ENCODE results near the gene TMEM183A.
"Not testable (repeated sequence)": the region's sequence is repeated elsewhere in the genome, so short reads cannot be mapped to it uniquely, and the experiment has no call there.

Gene TMEM183A

DNA sequence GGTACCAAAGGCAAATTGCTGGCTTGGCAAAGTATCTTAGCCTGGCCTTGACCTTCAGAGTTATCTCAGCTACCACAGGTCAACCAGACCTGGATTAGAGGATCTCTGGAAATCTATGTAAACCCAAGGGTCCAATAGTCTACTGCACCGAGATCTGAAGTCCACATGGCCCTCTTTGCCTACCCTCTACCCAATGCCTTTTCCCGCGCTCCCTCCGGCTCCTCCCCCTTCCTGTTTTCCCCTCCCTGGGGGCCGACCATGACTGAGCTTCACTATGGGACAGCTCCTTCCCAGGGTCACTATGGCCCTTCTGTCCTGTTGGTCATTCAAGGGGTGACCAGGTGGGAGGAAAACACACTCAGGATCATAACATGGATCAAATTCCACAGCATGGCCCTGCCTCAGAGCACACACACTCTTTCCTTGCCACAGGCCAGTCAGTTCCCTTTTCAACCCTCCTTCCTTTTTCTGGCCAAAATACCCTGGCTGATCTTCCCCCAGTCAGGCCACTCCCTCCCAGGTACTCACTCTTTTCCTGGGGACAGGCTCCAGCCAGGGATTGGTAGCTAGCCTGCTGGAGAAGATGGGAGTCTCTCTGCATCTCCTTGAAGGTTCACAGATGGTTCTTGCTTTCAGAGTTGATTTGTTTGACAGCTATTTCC lies 19.1 kb upstream of the TMEM183A start:
- no peak for DNase-seq (ENCODE audit: low read depth)

DNA sequence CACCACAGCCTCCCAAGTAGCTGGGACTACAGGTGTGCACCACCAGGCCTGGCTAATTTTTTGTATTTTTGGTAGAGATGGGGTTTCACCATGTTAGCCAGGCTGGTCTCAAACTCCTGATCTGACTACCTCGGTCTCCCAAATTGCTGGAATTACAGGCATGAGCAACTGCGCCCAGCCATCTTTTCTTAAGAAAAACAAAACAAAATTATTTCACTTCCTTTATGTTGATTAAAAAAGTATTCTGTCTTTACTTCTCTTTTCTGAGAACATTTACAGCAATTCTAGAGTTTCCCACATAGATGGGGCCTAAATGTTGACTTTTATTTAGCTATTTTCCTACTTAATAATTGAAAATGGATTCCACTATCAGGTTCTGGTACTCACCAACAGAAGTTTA lies 17.3 kb upstream of the TMEM183A start:
- DNase-seq (ENCODE audit: low read depth), result no peak

DNA sequence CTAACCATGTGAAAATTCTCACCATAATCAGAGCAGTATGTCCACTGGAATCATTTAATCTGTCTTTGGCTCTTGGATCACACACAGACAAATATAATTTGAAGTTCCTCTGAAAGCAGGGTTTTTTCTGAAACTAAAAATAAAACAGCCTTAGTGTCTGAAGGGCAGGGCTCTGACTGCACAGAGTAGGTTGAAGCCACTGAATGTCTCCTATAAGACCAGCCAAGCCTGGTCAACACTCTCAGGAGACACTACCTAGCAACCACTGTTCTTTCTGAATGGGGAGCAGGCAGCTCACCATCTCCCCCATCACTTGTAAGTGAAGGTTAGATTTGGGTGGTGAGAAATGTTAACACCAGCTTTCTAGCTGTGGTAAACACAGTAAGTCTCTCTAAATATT lies 16.1 kb upstream of the TMEM183A start:
- no peak for DNase-seq (ENCODE audit: low read depth)

DNA sequence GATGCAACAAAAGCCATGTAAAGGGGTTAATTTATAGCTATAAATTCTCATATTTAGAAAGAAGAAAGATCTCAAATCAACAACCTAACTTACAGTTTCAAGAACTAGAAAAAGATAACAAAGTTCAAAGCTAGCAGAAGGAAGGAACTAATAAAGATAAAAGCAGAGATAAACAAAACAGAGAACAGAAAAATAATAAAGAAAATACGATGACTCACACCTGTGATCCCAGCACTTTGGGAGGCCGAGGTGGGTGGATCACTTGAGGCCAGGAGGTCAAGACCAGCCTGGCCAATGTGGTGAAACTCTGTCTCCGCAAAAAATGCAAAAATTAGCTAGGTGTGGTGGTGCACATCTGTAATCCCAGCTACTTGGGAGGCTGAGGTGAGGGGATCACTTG lies 12.4 kb upstream of the TMEM183A start:
- DNase-seq (ENCODE audit: low read depth), result no peak

DNA sequence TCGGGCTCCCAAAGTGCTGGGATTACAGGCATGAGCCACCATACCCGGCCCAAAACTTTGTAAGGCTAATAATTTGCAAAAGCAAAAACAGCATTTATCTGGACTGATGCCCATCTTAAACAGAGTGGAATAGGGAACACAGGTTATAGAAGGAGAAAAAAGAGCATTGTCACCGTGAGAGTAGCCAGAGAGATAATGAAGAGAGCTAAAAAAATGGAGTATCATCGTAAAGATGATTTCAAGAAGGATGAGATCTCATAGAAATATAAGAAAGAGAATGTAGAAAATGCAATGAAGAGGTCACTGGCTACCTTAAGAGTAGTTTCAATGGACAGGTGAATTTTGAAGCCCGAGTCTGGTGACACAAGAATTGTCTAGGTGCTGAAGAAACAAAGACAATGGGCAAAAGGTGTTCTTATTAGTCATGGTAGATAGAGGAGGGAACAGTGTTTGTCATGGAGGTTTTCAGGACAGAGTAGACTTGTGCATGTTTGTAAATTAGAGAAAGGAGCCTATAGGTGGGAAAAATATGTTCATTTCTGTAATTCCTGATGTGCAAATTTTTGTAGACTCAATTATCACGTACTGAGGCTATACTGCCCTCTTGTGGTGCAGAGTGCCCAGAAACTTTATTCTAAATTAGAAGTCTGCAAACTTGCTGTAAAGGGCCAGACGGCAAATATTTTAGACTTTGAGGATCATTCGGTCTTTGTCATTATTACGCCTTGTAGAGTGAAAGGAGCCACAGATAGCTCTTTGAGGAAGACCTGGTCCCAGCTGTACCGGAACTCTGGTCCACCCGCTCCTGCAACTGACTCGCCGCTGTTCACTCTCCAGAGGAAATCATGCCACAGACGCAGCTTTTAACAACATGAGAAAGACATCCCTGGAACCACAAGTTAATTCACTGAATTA lies 8.1 kb upstream of the TMEM183A start:
- DNase-seq (ENCODE audit: low read depth), result peak; percentile 17

DNA sequence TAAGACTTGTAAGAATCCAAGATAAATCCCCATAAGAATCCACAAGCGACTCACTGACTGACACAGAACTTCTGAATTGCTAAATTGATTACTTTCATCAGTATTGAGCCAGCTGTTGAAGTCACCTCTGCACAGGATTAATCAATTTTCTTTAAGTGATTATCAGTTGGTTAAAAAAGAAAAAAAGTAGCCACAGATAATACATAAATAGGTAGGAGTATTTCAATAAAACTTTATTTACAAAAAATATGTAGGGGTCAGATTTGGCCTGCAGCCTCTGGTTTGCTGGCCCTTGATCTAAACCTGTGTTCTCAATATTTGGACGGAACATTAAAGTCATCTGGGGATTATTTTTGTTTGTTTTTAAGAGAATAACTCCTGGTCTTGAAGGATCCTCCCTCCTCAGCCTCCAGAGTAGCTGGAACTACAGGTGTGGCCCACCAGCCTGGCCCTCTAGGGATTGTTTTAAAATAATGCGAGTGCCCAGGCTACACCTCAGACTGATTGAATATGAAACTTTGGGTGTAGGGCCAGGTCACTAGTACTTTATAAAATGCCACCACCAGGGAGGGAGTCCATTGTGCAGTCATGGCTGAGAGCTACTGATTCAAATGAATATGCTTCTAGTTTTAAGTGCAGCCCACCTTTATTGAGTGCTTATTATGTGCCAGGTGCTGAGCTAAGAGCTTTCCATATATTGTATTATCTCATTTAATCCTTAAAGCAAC lies 6.8 kb upstream of the TMEM183A start:
- no peak for DNase-seq (ENCODE audit: low read depth)

DNA sequence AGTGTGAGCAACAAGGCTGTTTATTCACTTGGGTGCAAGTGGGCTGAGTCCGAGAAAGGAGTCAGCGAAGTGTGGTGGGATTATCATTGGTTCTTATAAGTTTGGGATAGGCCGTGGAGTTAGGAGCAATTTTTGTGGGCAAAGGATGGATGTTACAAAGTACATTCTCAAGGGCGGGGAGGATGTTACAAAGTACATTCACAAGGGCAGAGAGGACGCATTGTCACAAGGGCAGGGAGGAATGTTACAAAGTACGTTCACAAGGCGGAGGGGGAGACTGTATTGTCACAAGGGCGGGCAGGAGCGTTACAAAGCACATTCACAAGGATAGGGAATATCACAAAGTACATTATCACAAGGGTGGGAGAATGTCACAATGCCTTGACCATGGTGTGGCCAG lies 5.2 kb upstream of the TMEM183A start:
- DNase-seq (ENCODE audit: low read depth), result no peak

DNA sequence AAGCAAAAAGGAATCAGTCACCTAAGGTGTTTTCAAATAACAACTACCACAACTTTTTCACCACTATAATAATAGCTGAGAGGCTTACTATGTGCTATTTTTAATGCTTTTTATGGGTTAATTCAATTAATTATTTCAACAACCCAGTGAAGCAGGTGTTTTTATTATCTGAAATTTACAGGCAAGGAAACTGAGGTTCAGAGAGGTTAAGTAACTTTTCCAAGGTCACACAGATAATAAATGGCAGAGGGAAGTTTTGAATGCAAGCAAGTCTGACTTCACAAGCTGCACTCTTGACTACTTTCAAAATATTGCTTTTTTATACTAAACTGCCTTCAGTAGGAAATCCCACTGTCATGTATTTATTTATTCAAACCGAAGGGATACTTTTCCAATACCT lies 4.2 kb upstream of the TMEM183A start:
- no peak for DNase-seq (ENCODE audit: low read depth)

DNA sequence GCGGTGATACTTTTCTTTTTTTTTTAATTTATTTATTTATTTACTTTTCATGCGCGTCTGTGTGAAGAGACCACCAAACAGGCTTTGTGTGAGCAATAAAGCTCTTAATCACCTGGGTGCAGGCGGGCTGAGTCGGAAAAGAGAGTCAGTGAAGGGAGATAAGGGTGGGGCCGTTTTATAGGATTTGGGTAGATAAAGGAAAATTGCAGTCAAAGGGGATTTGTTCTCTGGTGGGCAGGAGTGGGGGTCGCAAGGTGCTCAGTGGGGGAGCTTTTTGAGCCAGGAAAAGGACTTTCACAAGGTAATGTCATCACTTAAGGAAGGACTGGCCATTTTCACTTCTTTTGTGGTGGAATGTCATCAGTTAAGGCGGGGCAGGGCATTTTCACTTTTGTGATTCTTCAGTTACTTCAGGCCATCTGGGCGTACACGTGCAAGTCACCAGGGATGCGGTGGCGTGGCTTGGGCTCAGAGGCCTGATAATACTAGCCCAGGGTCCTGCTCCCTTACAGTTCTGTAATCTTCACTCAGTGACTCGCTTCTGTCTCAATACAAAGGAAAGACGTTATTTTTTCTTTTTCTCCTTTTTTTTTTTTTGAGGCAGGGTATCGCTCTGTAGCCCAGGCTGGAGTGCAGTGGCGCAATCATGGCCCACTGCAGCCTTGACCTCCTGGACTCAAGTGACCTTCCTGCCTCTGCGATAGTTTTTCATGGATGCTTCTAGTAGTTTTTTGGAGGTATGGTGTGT lies 1.6 kb upstream of the TMEM183A start:
- not testable (repeated sequence) for DNase-seq (ENCODE audit: low read depth)

DNA sequence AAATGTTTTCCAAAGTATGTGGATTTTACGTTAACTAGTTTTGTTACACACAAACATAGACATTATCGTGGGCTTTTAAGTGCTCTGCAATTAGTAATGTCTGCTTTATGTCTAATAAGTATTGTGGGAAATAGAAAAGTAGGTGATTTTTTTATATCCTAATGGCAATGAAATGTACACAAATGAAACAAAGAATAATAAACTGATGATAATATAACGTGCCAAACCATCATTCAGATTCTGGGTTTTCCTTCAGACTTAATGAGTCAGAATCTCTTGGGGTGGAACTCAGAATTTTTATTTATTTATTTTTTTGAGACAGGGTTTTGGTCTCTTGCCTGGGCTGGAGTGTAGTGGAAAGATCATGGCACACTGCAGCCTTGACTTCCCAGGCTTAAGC lies 2.0 kb downstream of the TMEM183A start:
- no peak for DNase-seq (ENCODE audit: low read depth)

DNA sequence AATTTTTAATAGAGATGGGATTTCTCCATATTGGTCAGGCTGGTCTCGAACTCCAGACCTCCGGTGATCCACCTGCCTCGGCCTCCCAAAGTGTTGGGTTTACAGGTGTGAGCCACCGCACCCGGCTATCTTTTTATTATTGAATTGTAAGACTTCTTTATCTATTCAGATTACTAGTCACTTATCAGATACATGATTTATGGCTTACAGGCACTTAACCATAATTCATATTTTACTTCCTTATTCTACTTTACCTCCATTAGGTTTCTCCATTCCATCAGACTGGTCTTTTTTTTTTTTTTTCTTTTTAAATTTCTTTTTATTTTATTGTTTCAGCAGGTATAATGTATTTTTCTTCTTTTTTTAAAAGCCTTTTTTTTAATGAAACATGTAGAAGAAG lies 4.4 kb downstream of the TMEM183A start:
- no peak for DNase-seq (ENCODE audit: low read depth)

DNA sequence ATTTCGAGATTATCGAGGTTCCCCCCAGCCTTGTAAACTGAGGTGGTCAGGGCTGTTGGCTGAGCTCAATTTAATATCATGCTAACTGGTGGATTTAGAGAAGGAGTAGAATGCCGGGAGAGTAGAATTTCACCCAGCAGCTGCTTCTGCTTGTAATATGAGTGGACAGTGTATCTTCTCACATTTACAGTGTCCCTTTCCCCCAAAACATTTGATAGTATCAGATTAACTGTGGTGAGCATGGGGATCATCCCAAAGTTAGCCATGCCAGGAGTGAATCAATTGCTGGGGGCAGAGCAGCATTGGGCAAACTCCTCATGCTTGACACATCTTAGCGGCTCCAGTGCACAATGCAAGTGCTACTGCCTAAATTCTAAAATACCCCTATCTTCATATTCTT lies 9.9 kb downstream of the TMEM183A start:
- no peak for DNase-seq (ENCODE audit: low read depth)

DNA sequence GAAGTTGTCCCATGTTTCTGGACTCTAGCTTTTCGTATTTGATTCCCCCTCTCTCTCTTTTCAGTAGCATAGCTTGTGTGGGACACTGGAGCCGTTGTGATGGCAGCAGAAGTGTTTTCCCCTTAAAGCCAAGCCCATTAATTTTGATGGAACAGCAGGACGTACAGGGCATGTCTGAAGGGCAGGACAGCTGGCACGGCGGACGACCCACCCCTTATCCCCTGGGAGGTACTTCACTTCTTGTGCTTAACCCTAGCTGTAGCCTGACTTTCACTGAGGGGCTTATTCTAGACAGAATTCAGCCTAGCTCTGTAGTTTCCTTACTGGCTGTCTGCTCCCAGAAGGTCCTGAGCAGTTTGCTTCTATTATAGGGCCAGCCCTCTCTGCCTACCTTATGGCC lies 10.5 kb downstream of the TMEM183A start:
- DNase-seq (ENCODE audit: low read depth), result no peak

DNA sequence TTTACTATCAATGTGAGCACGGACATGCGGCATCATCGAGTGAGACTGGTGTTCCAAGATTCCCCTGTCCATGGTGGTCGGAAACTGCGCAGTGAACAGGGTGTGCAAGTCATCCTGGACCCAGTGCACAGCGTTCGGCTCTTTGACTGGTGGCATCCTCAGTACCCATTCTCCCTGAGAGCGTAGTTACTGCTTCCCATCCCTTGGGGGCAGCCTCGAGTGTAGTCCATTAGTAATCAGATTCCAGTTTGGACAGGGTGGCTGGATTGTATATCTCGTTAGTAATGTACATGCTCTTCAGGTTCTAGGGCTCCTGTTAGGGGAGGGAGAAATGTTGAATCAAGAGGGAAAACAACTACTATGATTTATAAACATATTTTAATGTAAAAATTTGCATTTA lies 15.7 kb downstream of the TMEM183A start:
- not testable (repeated sequence) for DNase-seq (ENCODE audit: low read depth)

DNA sequence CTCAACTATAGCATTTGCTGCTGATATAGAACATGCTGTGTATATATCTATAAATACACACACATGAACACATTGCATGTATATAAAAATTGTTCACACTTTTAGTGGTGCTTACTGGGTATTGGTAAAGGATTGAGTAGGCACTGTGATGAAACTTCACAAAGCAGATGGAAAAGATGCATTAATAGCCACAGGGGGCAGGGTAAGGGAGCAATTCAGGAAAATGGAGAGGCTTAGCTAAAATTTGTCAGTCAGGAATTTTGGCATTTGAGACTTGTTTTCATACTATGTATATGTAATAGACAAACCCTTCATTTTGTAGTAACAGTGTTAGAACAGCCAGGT lies 18.5 kb downstream of the TMEM183A start:
- no peak for DNase-seq (ENCODE audit: low read depth)

DNA sequence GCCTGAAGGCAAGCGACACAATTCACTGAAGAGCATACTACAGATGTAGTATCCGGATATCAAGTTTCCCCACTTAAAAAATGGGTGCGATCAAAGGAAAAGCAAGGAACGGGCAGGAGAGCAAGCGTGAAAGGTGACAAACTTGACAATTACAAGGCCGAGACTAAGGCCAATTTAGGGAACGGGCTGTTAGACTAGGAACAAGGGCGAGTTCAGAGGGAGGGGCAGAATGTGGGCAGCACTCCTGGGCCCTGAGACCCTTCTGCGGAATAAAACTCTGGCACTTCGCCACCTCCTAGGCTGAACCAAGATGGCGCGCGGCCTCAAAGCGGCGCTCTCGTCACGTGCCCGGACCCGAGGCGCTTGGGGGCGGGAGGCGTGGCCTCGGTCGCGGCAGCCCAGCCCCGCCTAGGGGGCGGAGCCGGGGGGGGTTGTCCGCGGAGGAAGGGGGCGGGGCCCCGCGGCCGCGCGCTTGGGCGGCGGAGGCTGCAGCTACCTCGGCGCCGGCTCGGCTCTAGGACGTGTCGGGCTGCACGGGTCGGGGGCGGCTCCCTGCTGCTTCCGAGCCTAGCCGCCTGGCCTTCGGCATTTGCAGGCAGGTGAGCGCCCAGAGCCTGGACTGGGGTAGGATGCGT lies 19.0 kb downstream of the TMEM183A start, which contains the start of gene PPFIA4:
Gene PPFIA4, plus strand, starts transcription at position 461 of the 635 bp plus-strand sequence. CDS start 12,518 bp downstream, outside the sequence.
- DNase-seq (ENCODE audit: low read depth), result no peak

DNA sequence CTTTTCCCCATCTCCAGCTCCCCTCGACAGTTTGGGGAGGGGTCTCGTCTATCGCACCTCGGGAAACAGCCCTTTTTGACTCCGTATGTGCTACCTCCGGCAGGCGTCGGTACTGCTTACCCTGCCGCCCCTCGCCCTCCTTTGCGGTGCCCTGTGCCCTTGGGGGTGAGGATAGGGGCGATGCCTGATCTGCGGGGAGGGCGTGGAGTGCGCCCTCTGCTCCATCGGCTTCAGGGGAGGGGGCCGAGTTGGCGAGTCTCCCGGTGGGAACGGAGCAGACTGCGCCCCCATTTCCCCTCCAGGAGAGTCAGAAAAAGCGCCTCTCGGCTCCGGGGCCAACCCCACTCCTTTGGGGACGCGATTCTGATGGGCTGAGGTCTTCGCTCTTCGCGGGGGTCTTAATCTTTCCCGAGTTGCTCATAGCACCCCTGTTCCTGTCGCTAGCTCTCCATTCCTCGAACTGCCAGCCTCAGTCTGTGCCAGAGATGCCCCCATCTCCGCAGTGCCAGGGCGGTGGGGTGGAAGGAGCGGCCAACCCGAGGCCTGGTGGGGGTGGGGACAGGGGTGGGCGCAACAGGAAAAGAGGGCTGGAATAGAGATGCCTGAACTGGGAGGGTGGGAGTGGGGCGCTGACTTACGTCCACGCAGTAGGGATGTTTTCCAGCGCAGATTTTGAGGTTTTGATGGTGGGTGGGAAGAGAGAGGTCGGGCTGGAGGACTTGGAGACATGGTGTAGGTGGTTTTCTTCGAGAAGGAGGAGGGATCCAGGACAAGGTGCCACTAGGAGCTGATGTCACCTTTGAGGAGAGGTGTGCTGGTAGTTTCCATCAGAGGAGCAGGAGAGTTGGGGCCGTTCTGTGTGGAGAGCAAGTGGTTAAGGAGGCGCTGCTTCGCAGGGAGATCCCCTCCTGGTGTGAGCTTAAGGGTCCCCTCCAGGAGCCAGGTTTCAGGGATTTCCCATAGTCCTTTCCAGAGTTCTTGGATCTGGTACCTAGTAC lies 19.8 kb downstream of the TMEM183A start:
- DNase-seq (ENCODE audit: low read depth), result no peak

DNA sequence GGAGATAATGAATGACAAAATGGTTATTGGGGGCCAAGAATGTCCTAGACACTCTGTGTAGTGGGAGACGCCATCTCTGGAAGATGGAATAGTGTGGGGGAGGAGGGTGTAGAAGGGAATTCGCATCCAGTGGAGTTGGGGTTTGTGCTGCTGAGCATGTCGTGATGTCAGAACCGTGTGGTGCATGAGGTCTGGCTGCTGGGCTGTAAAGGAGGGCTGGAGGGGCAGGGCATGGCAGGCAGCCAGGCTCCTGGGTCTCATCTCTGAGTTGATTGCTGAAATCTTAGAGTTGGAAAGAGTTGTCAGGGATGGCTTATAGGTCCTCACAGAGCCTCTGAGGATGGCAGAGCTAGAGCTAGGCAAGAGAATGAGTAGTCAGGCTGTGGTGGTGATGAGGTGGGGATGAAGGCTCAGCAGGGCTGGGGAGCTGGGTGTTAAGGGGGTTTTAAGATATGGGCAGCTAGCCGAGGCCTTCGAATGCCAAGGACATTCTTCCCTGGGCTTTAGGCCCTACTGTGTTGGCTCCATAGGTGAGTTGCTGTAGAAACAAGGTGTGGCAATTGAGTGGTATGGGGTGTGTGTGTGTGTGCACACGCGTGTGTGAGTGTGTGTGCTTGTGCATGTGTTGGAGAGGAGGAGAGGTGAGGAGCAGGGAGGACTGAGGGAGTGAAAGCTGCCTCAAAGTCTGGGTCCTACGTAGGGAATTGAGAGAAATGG lies 21.1 kb downstream of the TMEM183A start:
- DNase-seq (ENCODE audit: low read depth), result no peak

DNA sequence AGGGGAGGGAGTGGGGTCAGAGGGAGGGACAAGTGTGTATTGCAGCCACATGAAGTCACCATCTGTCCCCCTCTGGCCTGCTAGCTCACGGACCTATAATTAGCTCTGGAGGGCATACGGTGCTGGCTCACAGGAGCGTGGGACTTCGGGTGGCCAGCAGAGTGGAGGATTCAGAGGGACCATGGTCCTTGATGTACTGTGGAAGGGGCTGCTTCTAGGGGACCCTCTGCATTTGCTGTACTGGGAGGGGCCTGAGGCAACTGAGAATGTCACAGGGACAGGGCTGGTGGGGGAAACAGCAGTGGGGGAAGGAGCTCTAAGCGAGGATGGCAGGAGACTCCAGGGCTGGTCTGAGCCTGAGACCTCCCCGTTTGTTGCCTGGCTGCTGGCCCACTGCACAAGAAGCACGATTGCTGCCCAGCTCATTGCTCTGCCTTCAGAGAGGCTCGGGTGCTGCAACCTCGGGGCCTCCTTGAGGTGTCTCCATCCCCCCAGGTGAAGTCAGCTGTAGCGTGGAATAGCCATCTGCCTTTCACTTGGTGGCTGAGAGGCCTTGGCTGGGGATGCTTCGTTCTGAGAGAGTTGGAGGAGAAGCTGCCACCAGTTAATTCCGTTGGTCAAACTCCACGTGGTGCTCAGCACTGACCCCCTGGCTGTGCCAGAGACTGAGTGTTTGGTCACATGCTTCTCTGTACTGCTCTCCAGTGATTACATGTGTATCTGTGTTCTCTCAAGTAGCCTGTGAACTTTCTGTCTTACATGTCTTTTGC lies 21.8 kb downstream of the TMEM183A start:
- DNase-seq (ENCODE audit: low read depth), result no peak

All from HS-27A (cell line).